MM.1S (cell line): ENCODE results near the gene PLCG1.

Experiments used
- DNase-seq: peaks from one replicate; pipeline ENCODE4 v3.0.0-alpha.2; 2015
- H2AFZ ChIP-seq: fragments of 300-600 bp; sonication (generic); 2 replicates; pipeline ENCODE4 v1.6.0; 2016; ENCODE audit warnings: antibody characterized with exemption, low read length
- H3F3A ChIP-seq: fragments of 300-600 bp; sonication (generic); 2 replicates; pipeline ENCODE4 v1.6.1; 2016; ENCODE audit warnings: mild to moderate bottlenecking, antibody characterized with exemption, low read length, moderate library complexity, mixed read lengths; ENCODE audit not compliant: insufficient read depth
- H3K27ac ChIP-seq: fragments of 300-600 bp; sonication (generic); 2 replicates; pipeline ENCODE4 v1.5.1; 2016; ENCODE audit warnings: mild to moderate bottlenecking, low read length
- H3K27me3 ChIP-seq: fragments of 300-600 bp; sonication (generic); replicated peaks from 2 replicates; pipeline ENCODE4 v1.6.0; 2016; ENCODE audit warnings: low read length; ENCODE audit not compliant: insufficient read depth
- H3K36me3 ChIP-seq: fragments of 300-600 bp; sonication (generic); replicated peaks from 2 replicates; pipeline ENCODE4 v1.6.1; 2016; ENCODE audit warnings: mild to moderate bottlenecking, low read length, mixed read lengths; ENCODE audit not compliant: insufficient read depth
- H3K4me1 ChIP-seq: fragments of 300-600 bp; sonication (generic); 2 replicates; pipeline ENCODE4 v1.6.1; 2016; ENCODE audit warnings: low read length, mixed read lengths
- H3K4me2 ChIP-seq: fragments of 300-600 bp; sonication (generic); 2 replicates; pipeline ENCODE4 v1.6.0; 2016; ENCODE audit warnings: low read depth, low read length
- H3K4me3 ChIP-seq: fragments of 300-600 bp; sonication (generic); 2 replicates; pipeline ENCODE4 v1.5.1; 2016; ENCODE audit warnings: low read length, mixed read lengths
- H3K79me2 ChIP-seq: fragments of 300-600 bp; sonication (generic); 2 replicates; pipeline ENCODE4 v1.6.1; 2016; ENCODE audit warnings: mixed run types, low read length, mixed read lengths
- H3K9ac ChIP-seq: fragments of 300-600 bp; sonication (generic); 2 replicates; pipeline ENCODE4 v1.6.1; 2016; ENCODE audit warnings: low read length, mixed read lengths
- H3K9me2 ChIP-seq: fragments of 300-600 bp; sonication (generic); replicated peaks from 2 replicates; pipeline ENCODE4 v1.6.1; 2016; ENCODE audit warnings: mild to moderate bottlenecking, low read length, mixed read lengths; ENCODE audit not compliant: insufficient read depth
- H3K9me3 ChIP-seq: fragments of 300-600 bp; sonication (generic); replicated peaks from 2 replicates; pipeline ENCODE4 v1.6.1; 2016; ENCODE audit warnings: mild to moderate bottlenecking, low read length, mixed read lengths; ENCODE audit not compliant: insufficient read depth
- H4K20me1 ChIP-seq: fragments of 300-600 bp; sonication (generic); 2 replicates; pipeline ENCODE4 v1.6.1; 2016; ENCODE audit warnings: mild to moderate bottlenecking, low read length, moderate library complexity, mixed read lengths; ENCODE audit not compliant: insufficient read depth
- CTCF ChIP-seq: fragments of 300-600 bp; sonication (generic); IDR thresholded peaks from 2 replicates; pipeline ENCODE4 v1.5.1; 2016; ENCODE audit warnings: antibody characterized with exemption, low read length, mixed read lengths
- EZH2 ChIP-seq: fragments of 300-600 bp; sonication (generic); optimal IDR thresholded peaks from 2 replicates; pipeline ENCODE3; 2017; ENCODE audit warnings: low read depth, mild to moderate bottlenecking, antibody characterized with exemption, low read length, mixed read lengths
- EZH2phosphoT487 ChIP-seq: fragments of 300-600 bp; sonication (generic); IDR thresholded peaks from 2 replicates; pipeline ENCODE4 v1.6.1; 2018; ENCODE audit warnings: antibody characterized with exemption, low read length

The PLCG1 gene

DNA sequence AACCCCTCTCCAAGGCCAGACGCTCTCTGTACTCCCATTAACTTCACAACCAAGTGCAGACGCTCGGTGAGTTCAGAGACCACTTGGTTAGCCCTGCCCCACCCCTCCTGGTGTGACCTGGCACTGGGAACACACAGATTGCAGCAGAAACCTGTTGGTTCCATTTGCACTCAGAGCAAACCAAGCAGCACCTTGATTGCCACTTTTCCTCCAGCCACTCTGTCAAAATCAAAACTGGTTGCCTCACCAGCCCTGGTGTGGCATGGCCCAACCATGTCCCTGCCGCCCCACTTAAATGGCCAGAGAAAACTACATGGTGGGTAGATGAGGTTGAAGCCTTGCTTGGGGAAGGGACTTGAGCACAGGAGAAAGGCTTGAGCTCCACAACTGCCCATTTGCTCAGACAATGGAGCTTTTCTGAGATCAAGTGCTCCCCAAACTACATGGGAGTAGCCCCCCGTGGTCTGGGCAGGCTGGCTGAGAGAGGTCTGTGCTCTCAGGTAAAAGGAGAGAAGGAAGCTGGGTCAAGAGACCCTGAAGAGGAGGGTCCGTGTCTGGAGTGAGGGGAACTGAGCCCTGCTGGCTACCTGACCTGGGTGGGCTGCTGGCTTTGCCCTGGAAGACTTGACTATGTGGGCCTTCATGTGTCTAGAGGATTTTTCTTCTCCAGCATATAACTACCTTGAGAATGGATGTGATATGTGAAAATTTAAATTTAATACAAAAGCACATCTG lies 43.4 kb downstream of the PLCG1 start:
- TF ChIP-seq CTCF = no peak
- TF ChIP-seq EZH2phosphoT487 = no peak
- no peak for TF ChIP-seq EZH2
- no peak overlapping the region for H3K4me3 ChIP-seq
- no peaks in the 10 kb centered on the region for H3K4me1 ChIP-seq
- H3K9ac ChIP-seq = no peak overlapping the region
- H2AFZ ChIP-seq = no peak overlapping the region
- no peaks in the 10 kb centered on the region for H3F3A ChIP-seq
- H3K79me2 ChIP-seq = no peaks in the 10 kb centered on the region
- no peaks in the 10 kb centered on the region for H3K27me3 ChIP-seq
- no peak overlapping the region for H3K27ac ChIP-seq
- no peak overlapping the region for H3K4me2 ChIP-seq
- H4K20me1 ChIP-seq = no peaks in the 10 kb centered on the region
- DNase-seq = no peak
- no peaks in the 10 kb centered on the region for H3K9me3 ChIP-seq
- no peaks in the 10 kb centered on the region for H3K9me2 ChIP-seq
- H3K36me3 ChIP-seq = no peaks in the 10 kb centered on the region

GRCh38 chr20:41181567-41181966 lies 44.2 kb downstream of the PLCG1 start:
- TF ChIP-seq EZH2 (no peak), CTCF (no peak)
- Histone ChIP-seq H3K9ac (no peak overlapping the region), H4K20me1 (no peaks in the 10 kb centered on the region), H3K36me3 (no peaks in the 10 kb centered on the region), H3K9me3 (no peaks in the 10 kb centered on the region), H3F3A (no peaks in the 10 kb centered on the region), H3K27ac (no peak overlapping the region), H3K4me1 (no peaks in the 10 kb centered on the region), H3K79me2 (no peaks in the 10 kb centered on the region), H3K4me3 (no peak overlapping the region), H2AFZ (no peak overlapping the region), H3K27me3 (no peaks in the 10 kb centered on the region), H3K4me2 (no peak overlapping the region), H3K9me2 (no peaks in the 10 kb centered on the region)
- DNase-seq = no peak

DNA sequence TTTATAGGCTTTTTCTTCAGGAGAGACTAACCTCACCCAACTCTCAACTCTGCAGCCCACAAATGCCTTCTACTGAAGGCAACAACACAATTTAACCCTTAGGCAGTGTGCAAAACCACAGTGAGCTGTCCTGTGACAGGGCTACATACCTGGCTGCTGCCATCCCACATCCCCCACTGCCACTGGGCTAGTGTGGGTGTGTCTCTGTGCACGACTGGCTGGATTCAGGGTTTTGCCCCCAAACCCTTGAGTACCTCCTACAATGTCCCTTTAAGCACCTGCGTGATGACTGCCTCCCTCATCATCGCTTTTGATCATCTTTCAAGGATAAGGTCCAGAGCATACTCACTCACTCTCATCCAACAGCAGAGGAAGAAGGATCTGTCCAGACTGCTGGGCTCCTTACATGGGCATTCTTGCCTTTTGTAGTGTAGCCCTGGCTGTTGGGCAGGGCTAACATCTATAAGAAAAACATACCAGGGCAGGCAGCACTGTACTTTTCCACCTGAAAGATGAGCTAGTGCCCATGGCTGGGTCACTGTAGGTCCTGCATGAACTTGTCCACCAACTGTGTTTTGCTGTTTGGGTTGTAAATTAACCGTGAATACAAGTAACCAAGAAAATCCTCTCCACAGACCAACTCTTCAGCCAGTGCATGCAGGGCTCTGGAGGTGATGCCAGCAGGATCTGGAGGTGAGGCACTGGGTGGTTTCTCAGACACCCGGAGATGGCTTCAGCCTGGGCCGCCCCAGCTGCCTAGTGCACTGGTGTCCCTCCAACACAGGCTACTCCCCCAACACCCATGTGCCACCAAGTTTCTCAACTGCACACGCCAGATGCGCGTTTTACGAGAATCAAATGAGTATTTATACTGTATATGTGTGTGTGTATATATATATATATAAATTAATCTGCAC lies 45.2 kb downstream of the PLCG1 start:
- no peak overlapping the region for H3K9ac ChIP-seq
- no peaks in the 10 kb centered on the region for H3K9me2 ChIP-seq
- no peak overlapping the region for H3K4me3 ChIP-seq
- no peaks in the 10 kb centered on the region for H3K9me3 ChIP-seq
- H3K79me2 ChIP-seq = no peaks in the 10 kb centered on the region
- H3K4me2 ChIP-seq = no peak overlapping the region
- H2AFZ ChIP-seq = no peak overlapping the region
- no peak overlapping the region for H3K27ac ChIP-seq
- no peaks in the 10 kb centered on the region for H3K27me3 ChIP-seq
- H3K4me1 ChIP-seq = no peaks in the 10 kb centered on the region
- TF ChIP-seq EZH2 (no peak), CTCF (no peak), EZH2phosphoT487 (no peak)
- no peak for DNase-seq
- H3K36me3 ChIP-seq = no peaks in the 10 kb centered on the region
- no peaks in the 10 kb centered on the region for H4K20me1 ChIP-seq
- no peaks in the 10 kb centered on the region for H3F3A ChIP-seq
